ENCODE results near the gene PPM1L. TPM values are rescaled to one million over a fixed set of nuclear protein-coding genes. Genes with fewer than 3 reads are reported as not detected.

The PPM1L gene
- total RNA-seq, 1 experiment from 2014 or later: 13.2 TPM

GRCh38 chr3:160768031-160768430 is 12.0 kb downstream of the PPM1L start:
- Histone ChIP-seq H3K36me3 (ENCODE audit: control insufficient read depth in 1 of 2, insufficient read depth in 2 of 2, low read length in 2 of 2) (no peaks in the 10 kb centered on the region), H3K4me3 (replicated peaks in 1 of 2; ENCODE audit: low read depth in 1 of 2, low read length in 2 of 2) (no peak overlapping the region), H2AFZ (ENCODE audit: low read depth, low read length, poor library complexity, severe bottlenecking) (no peak overlapping the region), H3K9me3 (ENCODE audit: control insufficient read depth in 1 of 2, insufficient read depth in 1 of 2, low read depth in 1 of 2, low read length in 2 of 2) (no peaks in the 10 kb centered on the region), H3K27me3 (ENCODE audit: insufficient read depth, low read length) (no peaks in the 10 kb centered on the region), H3K9me2 (ENCODE audit: insufficient read depth) (no peaks in the 10 kb centered on the region), H3K79me2 (ENCODE audit: insufficient read depth, low read length) (no peaks in the 10 kb centered on the region), H3K4me1 (ENCODE audit: control insufficient read depth in 1 of 2, insufficient read depth in 2 of 2, low read length in 2 of 2) (no peaks in the 10 kb centered on the region), H4K20me1 (ENCODE audit: insufficient read depth) (no peaks in the 10 kb centered on the region; the same call in 1 of the 2 replicates), H3K4me2 (ENCODE audit: low read length) (no peak overlapping the region), H3K27ac (ENCODE audit: low read depth, low read length) (no peak overlapping the region), H3K9ac (ENCODE audit: low read length) (no peak overlapping the region)
- BruUV-seq (replicated peaks): no TSS peak
- intact Hi-C loops (cut with micrococcal nuclease): no loop called here
- ChIA-PET POLR2A (no interaction called here), RAD21 (ENCODE audit: low non-redundant PET in 1 of 2, low total read pairs in 2 of 2, uncharacterized antibody in 2 of 2, unreplicated experiment in 2 of 2) (no interaction called here), CTCF (no interaction called here)
- ATAC-seq (no peak), DNase-seq (ENCODE audit: low read depth, low spot score) (no peak)
- TF ChIP-seq FOSL1 (IDR thresholded peaks at IDR 0.05; ENCODE audit: low read depth): no peak
- TF ChIP-seq YY1 (IDR thresholded peaks at IDR 0.05; ENCODE audit: extremely low read depth, insufficient replicate concordance, low read depth, low read length): no peak
- no peak for TF ChIP-seq SIN3A (IDR thresholded peaks at IDR 0.05; ENCODE audit: low read depth)
- no peak for TF ChIP-seq ATF3 (IDR thresholded peaks at IDR 0.05)
- no peak for TF ChIP-seq ELF1 (IDR thresholded peaks at IDR 0.05; ENCODE audit: borderline replicate concordance, low read depth)
- no peak for TF ChIP-seq SP1 (IDR thresholded peaks at IDR 0.05; ENCODE audit: low read depth)
- TF ChIP-seq RAD21 (IDR thresholded peaks at IDR 0.05; ENCODE audit: low read depth): no peak
- TF ChIP-seq SRF (IDR thresholded peaks at IDR 0.05; ENCODE audit: low read depth): no peak
- TF ChIP-seq ZFX (IDR thresholded peaks at IDR 0.05): no peak
- TF ChIP-seq ZNF274 (IDR thresholded peaks at IDR 0.05; ENCODE audit: low read depth, low read length): no peak
- TF ChIP-seq EGR1 (IDR thresholded peaks at IDR 0.05; ENCODE audit: low read depth): no peak
- no peak for TF ChIP-seq CBX3 (IDR thresholded peaks at IDR 0.05; ENCODE audit: low read depth)
- TF ChIP-seq JUND (IDR thresholded peaks at IDR 0.05): no peak

DNA sequence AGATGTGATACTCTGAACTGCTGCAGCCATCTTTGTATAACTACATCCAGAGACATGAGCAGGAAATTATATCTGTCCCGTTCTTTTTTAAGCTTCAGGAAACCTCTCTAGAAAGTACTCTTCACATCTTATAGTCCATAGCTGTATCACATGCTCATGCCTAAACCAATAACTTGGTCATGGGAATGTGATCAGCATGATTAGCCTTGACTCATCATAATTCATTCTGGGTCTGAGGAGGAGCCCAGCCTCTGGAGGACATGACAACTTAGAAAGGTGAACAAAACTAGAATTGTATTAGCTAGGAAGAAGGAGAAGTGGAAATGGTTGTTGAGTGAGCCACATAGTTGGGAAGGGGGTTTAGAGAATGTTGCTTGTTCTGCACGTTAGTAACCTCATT is 12.9 kb downstream of the PPM1L start:
- Histone ChIP-seq H3K9ac (ENCODE audit: low read length) (no peak overlapping the region), H3K36me3 (ENCODE audit: control insufficient read depth in 1 of 2, insufficient read depth in 2 of 2, low read length in 2 of 2) (no peaks in the 10 kb centered on the region), H3K27ac (ENCODE audit: low read depth, low read length) (no peak overlapping the region), H2AFZ (ENCODE audit: low read depth, low read length, poor library complexity, severe bottlenecking) (no peak overlapping the region), H3K9me2 (ENCODE audit: insufficient read depth) (no peaks in the 10 kb centered on the region), H3K27me3 (ENCODE audit: insufficient read depth, low read length) (no peaks in the 10 kb centered on the region), H3K4me2 (ENCODE audit: low read length) (no peak overlapping the region), H3K9me3 (ENCODE audit: control insufficient read depth in 1 of 2, insufficient read depth in 1 of 2, low read depth in 1 of 2, low read length in 2 of 2) (no peaks in the 10 kb centered on the region), H3K4me1 (ENCODE audit: control insufficient read depth in 1 of 2, insufficient read depth in 2 of 2, low read length in 2 of 2) (no peaks in the 10 kb centered on the region), H3K79me2 (ENCODE audit: insufficient read depth, low read length) (no peaks in the 10 kb centered on the region), H4K20me1 (ENCODE audit: insufficient read depth) (no peaks in the 10 kb centered on the region; the same call in 1 of the 2 replicates), H3K4me3 (replicated peaks in 1 of 2; ENCODE audit: low read depth in 1 of 2, low read length in 2 of 2) (no peak overlapping the region)
- no peak for TF ChIP-seq SP1 (IDR thresholded peaks at IDR 0.05; ENCODE audit: low read depth)
- no peak for TF ChIP-seq ATF3 (IDR thresholded peaks at IDR 0.05)
- TF ChIP-seq ELF1 (IDR thresholded peaks at IDR 0.05; ENCODE audit: borderline replicate concordance, low read depth): no peak
- TF ChIP-seq ZNF274 (IDR thresholded peaks at IDR 0.05; ENCODE audit: low read depth, low read length): no peak
- TF ChIP-seq POLR2A (IDR thresholded peaks at IDR 0.05; ENCODE audit: borderline replicate concordance, extremely low read depth, insufficient read depth, insufficient read length): no peak
- TF ChIP-seq, protein P1, sequence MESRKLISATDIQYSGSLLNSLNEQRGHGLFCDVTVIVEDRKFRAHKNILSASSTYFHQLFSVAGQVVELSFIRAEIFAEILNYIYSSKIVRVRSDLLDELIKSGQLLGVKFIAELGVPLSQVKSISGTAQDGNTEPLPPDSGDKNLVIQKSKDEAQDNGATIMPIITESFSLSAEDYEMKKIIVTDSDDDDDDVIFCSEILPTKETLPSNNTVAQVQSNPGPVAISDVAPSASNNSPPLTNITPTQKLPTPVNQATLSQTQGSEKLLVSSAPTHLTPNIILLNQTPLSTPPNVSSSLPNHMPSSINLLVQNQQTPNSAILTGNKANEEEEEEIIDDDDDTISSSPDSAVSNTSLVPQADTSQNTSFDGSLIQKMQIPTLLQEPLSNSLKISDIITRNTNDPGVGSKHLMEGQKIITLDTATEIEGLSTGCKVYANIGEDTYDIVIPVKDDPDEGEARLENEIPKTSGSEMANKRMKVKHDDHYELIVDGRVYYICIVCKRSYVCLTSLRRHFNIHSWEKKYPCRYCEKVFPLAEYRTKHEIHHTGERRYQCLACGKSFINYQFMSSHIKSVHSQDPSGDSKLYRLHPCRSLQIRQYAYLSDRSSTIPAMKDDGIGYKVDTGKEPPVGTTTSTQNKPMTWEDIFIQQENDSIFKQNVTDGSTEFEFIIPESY (IDR thresholded peaks at IDR 0.05; ENCODE audit: extremely low read depth, insufficient replicate concordance, low read length): no peak
- TF ChIP-seq ZFX (IDR thresholded peaks at IDR 0.05): no peak
- DNase-seq (ENCODE audit: low read depth, low spot score) (no peak), ATAC-seq (no peak)
- BruUV-seq (replicated peaks): no TSS peak
- POLR2A ChIA-PET: no interaction called here
- CTCF ChIA-PET: no interaction called here
- RAD21 ChIA-PET (ENCODE audit: low non-redundant PET in 1 of 2, low total read pairs in 2 of 2, uncharacterized antibody in 2 of 2, unreplicated experiment in 2 of 2): no interaction called here
- intact Hi-C loops (cut with micrococcal nuclease): no loop called here

All from HCT116 (cell line).